Measurements from ENCODE around the gene CFAP161. TPM values are rescaled to one million over a fixed set of nuclear protein-coding genes. Genes with fewer than 3 reads are reported as not detected.
"Not testable (repeated sequence)": the region's sequence is repeated elsewhere in the genome, so short reads cannot be mapped to it uniquely, and the experiment has no call there.

Gene CFAP161
- total RNA-seq, 1 donor from 2014 or later: 0.36 TPM

DNA sequence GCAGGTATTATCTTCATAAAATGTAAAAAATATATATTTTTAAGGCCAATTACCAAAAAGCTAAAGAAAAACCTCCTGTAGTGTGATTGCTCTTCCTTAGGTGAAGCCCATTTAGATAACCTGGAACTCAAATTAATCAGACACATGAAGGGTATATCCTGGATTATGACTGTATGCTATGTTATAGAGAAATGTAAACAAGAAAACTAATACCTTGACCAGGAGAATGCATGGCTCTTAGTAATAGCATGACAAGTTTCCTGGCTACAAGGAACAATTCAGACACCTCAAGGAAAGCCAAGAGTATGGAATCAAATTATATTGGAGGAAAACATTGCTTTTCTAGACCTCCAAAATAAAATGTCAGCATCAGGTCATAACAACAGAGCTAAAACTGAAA lies 14.0 kb upstream of the CFAP161 start:
- Mint-ChIP-seq H3K9me3 (peaks cover 6% of the 10 kb centered on the region), H3K4me3 (no peak overlapping the region), H3K27ac (no peak overlapping the region), H3K36me3 (no peaks in the 10 kb centered on the region), H3K27me3 (peaks cover 43% of the 10 kb centered on the region), H3K4me1 (ENCODE audit: unreplicated experiment) (no peaks in the 10 kb centered on the region)
- DNase-seq (ENCODE audit: extremely low spot score, unreplicated experiment): no peak
- TF ChIP-seq, protein P1, sequence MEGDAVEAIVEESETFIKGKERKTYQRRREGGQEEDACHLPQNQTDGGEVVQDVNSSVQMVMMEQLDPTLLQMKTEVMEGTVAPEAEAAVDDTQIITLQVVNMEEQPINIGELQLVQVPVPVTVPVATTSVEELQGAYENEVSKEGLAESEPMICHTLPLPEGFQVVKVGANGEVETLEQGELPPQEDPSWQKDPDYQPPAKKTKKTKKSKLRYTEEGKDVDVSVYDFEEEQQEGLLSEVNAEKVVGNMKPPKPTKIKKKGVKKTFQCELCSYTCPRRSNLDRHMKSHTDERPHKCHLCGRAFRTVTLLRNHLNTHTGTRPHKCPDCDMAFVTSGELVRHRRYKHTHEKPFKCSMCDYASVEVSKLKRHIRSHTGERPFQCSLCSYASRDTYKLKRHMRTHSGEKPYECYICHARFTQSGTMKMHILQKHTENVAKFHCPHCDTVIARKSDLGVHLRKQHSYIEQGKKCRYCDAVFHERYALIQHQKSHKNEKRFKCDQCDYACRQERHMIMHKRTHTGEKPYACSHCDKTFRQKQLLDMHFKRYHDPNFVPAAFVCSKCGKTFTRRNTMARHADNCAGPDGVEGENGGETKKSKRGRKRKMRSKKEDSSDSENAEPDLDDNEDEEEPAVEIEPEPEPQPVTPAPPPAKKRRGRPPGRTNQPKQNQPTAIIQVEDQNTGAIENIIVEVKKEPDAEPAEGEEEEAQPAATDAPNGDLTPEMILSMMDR (conservative IDR thresholded peaks at IDR 0.05): no peak

DNA sequence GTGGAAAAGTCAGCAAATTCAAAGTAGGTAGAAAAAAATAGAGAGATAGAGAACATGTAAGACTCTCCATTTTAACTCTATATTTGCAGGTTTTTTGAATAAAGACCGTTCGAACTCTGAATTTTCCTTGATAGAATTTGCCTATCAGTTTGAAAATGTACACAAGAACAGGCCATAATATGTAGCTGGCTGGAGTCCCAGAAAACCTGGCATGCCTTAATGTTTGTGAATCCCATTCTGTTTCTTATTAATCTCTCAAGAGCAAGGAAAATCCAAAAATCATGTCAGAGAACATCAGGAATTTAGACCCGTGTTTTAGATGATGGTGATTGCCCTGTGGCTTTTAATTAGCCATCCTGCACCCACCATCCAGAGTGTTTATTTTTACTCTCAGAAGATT lies 7.2 kb upstream of the CFAP161 start:
- H3K4me1 Mint-ChIP-seq (ENCODE audit: unreplicated experiment): no peaks in the 10 kb centered on the region
- no peak overlapping the region for H3K4me3 Mint-ChIP-seq
- no peak overlapping the region for H3K27ac Mint-ChIP-seq
- TF ChIP-seq, protein P1 (conservative IDR thresholded peaks at IDR 0.05): no peak
- peaks cover 35% of the 10 kb centered on the region for H3K27me3 Mint-ChIP-seq
- peaks cover 7% of the 10 kb centered on the region for H3K9me3 Mint-ChIP-seq
- no peaks in the 10 kb centered on the region for H3K36me3 Mint-ChIP-seq
- no peak for DNase-seq (ENCODE audit: extremely low spot score, unreplicated experiment)

GRCh38 chr15:81141478-81141877 lies 7.4 kb downstream of the CFAP161 start:
- not testable (repeated sequence) for H3K9me3 Mint-ChIP-seq; H3K27ac Mint-ChIP-seq; H3K4me3 Mint-ChIP-seq; H3K4me1 Mint-ChIP-seq (ENCODE audit: unreplicated experiment); H3K36me3 Mint-ChIP-seq; DNase-seq (ENCODE audit: extremely low spot score, unreplicated experiment)
- H3K27me3 Mint-ChIP-seq: peaks cover 41% of the 10 kb centered on the region

DNA sequence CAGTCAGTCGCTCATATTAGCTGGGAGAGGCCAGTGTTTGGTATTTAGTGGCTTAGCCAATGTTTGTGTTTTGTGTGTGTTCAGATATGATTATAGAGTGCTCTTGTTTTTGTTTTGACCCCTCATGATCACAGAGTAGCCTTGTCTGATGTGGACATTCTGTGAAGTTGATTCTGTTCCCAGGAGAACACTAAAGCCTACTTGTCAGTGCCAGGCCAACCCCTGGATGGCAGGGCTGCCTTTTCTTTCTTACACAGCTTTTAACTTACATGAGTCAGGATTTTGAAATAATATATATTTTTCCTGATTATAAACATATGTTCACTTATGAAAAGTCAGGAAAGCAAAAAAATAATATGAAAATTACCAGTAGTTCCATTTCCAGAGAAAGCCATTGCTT lies 11.9 kb downstream of the CFAP161 start:
- DNase-seq (ENCODE audit: extremely low spot score, unreplicated experiment): no peak
- Mint-ChIP-seq H3K36me3 (no peaks in the 10 kb centered on the region), H3K4me1 (ENCODE audit: unreplicated experiment) (no peaks in the 10 kb centered on the region), H3K27me3 (peaks cover 14% of the 10 kb centered on the region), H3K9me3 (no peaks in the 10 kb centered on the region), H3K27ac (no peak overlapping the region), H3K4me3 (no peak overlapping the region)
- TF ChIP-seq, protein P1 (conservative IDR thresholded peaks at IDR 0.05): no peak

DNA sequence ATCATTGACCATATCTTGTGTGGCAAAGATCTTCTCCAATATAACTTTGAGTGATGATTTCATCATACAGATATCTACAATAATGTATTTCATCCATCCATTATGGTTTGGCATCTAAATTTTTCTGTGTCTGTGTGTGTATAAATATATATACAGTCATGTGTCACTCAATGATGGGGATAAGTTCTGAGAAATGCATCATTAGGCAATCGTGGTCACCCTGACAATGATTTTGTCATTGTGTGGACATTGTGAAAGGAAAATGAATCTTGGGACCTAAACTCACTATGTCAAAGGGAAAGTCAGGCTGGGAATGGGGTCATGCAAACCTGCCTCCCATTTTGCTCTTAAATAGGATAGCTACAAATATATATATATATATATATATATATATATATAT lies 12.4 kb downstream of the CFAP161 start:
- TF ChIP-seq, protein P1 (conservative IDR thresholded peaks at IDR 0.05): no peak
- H3K9me3 Mint-ChIP-seq: no peaks in the 10 kb centered on the region
- H3K36me3 Mint-ChIP-seq: no peaks in the 10 kb centered on the region

GRCh38 chr15:81151389-81151788 lies 17.3 kb downstream of the CFAP161 start:
- Mint-ChIP-seq H3K4me1 (ENCODE audit: unreplicated experiment) (peaks cover 4% of the 10 kb centered on the region), H3K36me3 (no peaks in the 10 kb centered on the region), H3K9me3 (no peaks in the 10 kb centered on the region), H3K4me3 (no peak overlapping the region), H3K27ac (no peak overlapping the region), H3K27me3 (peaks cover 17% of the 10 kb centered on the region)
- no peak for DNase-seq (ENCODE audit: extremely low spot score, unreplicated experiment)
- TF ChIP-seq, protein P1 (conservative IDR thresholded peaks at IDR 0.05): no peak

More for the DNA sequence above, 12.4 kb downstream of the CFAP161 start:
- H3K4me3 Mint-ChIP-seq: no peak overlapping the region
- peaks cover 17% of the 10 kb centered on the region for H3K27me3 Mint-ChIP-seq
- no peak overlapping the region for H3K27ac Mint-ChIP-seq
- H3K4me1 Mint-ChIP-seq (ENCODE audit: unreplicated experiment): no peaks in the 10 kb centered on the region
- DNase-seq (ENCODE audit: extremely low spot score, unreplicated experiment): no peak
